GM18502 (cell line): ENCODE data around the gene PDE6B.
"Not testable (repeated sequence)": the region's sequence is repeated elsewhere in the genome, so short reads cannot be mapped to it uniquely, and the experiment has no call there.

Experiments
- ATAC-seq: cut with Tn5 transposase; IDR thresholded peaks from one replicate; pipeline ENCODE4 v1.9.1; 2021; ENCODE audit warnings: mild to moderate bottlenecking; ENCODE audit not compliant: unreplicated experiment, poor library complexity

The PDE6B gene

GRCh38 chr4:666822-667544 is 41.6 kb downstream of the PDE6B start:
- ATAC-seq = no peak

- ATAC-seq = no peak
Measured at GRCh38 chr4:667545-667925, 42.2 kb downstream of the PDE6B start.

- ATAC-seq = not testable (repeated sequence)
Measured at GRCh38 chr4:668219-668618, 42.8 kb downstream of the PDE6B start.

GRCh38 chr4:669806-670559 is 44.6 kb downstream of the PDE6B start:
- not testable (repeated sequence) for ATAC-seq

GRCh38 chr4:671769-672168 is 46.4 kb downstream of the PDE6B start:
- ATAC-seq = no peak

- no peak for ATAC-seq
Measured at GRCh38 chr4:673349-674091, 48.1 kb downstream of the PDE6B start.

GRCh38 chr4:674172-675035 is 49.0 kb downstream of the PDE6B start, which contains the start of the genes ATP5ME and MYL5:
ATP5ME (minus strand) TSS chr4:674276; CDS start chr4:674247, 29 bp downstream.
MYL5 (plus strand) TSS chr4:674542; CDS start chr4:678027, 3,485 bp downstream.
- peak; percentile 81 for ATAC-seq

GRCh38 chr4:675036-675882 is 49.9 kb downstream of the PDE6B start:
- peak; percentile 2 for ATAC-seq

GRCh38 chr4:675980-676870 is 50.9 kb downstream of the PDE6B start:
- peak; percentile 31 for ATAC-seq

- no peak for ATAC-seq
Measured at GRCh38 chr4:676871-677235, 51.5 kb downstream of the PDE6B start.

GRCh38 chr4:677431-678293 is 52.3 kb downstream of the PDE6B start:
- no peak for ATAC-seq

GRCh38 chr4:678331-679103 is 53.1 kb downstream of the PDE6B start:
- no peak for ATAC-seq

GRCh38 chr4:679104-679481 is 53.7 kb downstream of the PDE6B start:
- no peak for ATAC-seq

GRCh38 chr4:679629-680028 is 54.3 kb downstream of the PDE6B start:
- ATAC-seq = no peak

GRCh38 chr4:680091-680490 is 54.7 kb downstream of the PDE6B start:
- ATAC-seq = no peak

- no peak for ATAC-seq
Measured at GRCh38 chr4:680551-680927, 55.2 kb downstream of the PDE6B start.
